Measurements from ENCODE around the gene STX19.

STX19 gene

DNA sequence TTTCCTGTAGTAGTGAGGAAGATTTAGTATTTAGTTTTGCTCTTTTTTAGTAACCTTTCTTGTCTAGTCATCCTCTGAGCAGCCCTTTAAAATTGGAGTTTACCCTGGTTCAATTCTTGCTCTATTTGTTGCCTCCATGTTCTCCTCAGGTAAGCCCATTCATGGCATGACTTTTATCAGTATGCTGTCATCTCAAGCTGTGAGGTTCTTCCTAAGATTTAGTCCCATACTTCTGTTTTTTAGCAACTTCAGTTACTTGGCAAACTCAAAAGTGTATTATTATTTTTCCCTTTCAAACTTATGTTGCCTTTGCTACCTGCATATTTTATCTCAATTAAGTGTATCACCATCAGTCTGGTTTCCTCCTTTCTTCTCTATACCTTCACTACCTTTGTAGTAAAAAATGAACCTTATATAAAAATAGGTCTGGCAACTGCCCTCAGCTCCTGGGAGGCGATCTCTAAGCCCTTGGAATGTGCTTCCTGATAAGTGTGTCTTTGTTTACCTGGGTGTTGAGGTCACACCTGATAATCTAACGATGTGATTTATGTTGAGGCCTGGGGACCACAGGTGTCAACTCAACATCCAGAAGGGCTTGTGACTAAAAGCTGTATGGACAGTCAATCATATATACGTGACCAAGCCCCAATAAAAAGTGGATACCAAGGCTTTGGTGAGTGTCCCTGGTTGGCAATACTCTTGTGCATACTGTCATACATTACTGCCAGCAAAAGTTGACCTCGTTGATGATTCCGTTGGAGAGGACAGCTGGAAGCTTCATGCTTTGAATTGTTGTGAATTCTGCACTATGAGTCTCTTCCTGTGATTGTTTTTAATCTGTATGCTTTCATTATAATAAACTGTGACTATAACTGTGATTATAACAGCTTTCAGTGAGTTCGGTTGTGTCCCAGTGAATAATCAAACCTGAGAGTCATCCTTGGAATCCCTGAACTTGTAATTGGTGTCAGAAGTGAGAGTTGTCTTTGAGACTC, 38.4 kb upstream of the STX19 start:
- DNase-seq (ENCODE audit: low spot score) = no peak
- in situ Hi-C loops (cut with MboI; ENCODE audit: low pct_unique_long_range_greater_than_20kb, low sequenced_read_pairs, unreplicated experiment) = no loop called here
- TF ChIP-seq, protein P1, sequence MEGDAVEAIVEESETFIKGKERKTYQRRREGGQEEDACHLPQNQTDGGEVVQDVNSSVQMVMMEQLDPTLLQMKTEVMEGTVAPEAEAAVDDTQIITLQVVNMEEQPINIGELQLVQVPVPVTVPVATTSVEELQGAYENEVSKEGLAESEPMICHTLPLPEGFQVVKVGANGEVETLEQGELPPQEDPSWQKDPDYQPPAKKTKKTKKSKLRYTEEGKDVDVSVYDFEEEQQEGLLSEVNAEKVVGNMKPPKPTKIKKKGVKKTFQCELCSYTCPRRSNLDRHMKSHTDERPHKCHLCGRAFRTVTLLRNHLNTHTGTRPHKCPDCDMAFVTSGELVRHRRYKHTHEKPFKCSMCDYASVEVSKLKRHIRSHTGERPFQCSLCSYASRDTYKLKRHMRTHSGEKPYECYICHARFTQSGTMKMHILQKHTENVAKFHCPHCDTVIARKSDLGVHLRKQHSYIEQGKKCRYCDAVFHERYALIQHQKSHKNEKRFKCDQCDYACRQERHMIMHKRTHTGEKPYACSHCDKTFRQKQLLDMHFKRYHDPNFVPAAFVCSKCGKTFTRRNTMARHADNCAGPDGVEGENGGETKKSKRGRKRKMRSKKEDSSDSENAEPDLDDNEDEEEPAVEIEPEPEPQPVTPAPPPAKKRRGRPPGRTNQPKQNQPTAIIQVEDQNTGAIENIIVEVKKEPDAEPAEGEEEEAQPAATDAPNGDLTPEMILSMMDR (IDR thresholded peaks at IDR 0.05; ENCODE audit: extremely low read depth, insufficient read depth, missing control alignments) = no peak

DNA sequence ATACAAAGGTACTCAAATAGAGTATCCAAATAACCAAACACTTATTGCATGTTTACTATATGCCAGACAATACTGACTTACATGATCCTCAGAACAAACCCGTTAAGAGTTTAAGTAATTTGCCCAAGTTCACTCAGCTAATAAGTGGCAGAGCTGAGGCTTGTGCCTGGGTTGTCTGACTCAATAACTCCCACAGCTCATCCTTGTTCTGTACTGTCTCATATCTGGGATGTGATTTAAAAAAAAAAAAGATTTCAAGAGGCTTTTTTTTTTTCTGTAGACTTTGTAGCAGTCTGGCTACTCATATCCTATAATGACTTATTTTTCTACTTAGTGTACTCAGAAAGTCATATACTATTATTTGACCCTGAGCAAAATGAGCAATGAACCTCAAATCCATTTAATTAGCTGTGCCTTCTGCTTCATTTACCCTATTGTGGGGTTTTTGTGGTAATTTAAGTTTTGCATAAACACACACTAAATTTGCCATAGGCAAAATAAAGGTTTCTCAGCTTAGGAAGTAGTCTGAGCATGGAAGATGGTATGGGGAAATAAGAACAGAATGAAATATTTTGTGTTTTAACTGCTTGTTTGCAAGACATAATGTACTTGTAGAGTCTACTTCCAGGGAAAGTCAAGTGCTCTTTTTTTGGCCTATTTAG, 37.6 kb upstream of the STX19 start:
- in situ Hi-C loops (cut with MboI; ENCODE audit: low pct_unique_long_range_greater_than_20kb, low sequenced_read_pairs, unreplicated experiment) = no loop called here
- DNase-seq (ENCODE audit: low spot score) = no peak
- TF ChIP-seq, protein P1 (IDR thresholded peaks at IDR 0.05; ENCODE audit: extremely low read depth, insufficient read depth, missing control alignments) = no peak

DNA sequence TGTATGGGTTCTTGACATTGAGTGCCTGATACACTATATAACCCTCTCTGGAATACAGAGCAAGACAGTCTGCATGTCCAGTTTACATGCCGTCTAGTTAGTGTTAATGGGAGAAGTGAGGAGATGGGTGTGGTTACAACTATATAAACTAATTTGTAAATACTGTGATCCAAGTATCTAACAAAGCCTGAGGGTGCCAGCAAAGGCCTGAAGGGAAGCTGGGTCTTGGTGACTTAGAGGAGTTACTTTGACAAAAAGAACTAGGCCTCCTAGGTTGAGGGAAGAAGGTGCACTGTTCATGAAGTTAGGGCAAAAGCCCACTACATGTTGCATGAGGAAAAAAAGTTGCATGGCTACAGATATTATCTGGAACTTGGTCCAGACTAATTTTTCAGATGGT, 36.7 kb upstream of the STX19 start:
- no peak for DNase-seq (ENCODE audit: low spot score)
- in situ Hi-C loops (cut with MboI; ENCODE audit: low pct_unique_long_range_greater_than_20kb, low sequenced_read_pairs, unreplicated experiment) = no loop called here
- TF ChIP-seq, protein P1 (IDR thresholded peaks at IDR 0.05; ENCODE audit: extremely low read depth, insufficient read depth, missing control alignments) = no peak

DNA sequence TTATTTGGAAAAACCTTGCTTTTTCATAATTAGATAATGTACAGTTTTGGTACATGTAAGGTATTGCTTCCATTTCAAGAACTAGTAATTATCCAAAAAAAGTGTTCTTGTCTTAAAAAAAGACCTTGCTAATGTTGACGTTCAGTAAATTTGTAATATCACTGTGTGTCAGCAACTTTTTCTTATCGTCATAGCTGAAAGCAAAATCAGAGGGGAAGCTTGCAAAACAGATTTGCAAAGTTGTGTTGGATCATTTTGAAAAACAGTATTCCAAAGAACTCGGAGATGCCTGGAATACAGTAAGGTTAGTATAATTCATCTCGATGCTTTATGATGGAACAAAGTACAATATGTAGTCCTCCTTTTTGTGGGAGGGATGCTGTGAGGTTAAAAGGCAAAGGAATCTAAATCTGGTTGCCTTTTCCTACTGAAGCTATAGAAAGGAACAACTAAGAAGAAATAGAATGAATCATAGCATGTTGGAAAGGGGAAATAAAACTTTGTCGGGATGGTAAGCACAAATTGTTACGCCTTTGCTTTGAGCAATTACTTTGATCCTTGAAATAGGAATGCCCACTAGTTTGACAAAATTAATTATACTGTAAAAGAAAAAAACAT, 36.0 kb upstream of the STX19 start:
- DNase-seq (ENCODE audit: low spot score) = no peak
- in situ Hi-C loops (cut with MboI; ENCODE audit: low pct_unique_long_range_greater_than_20kb, low sequenced_read_pairs, unreplicated experiment) = no loop called here
- TF ChIP-seq, protein P1 (IDR thresholded peaks at IDR 0.05; ENCODE audit: extremely low read depth, insufficient read depth, missing control alignments) = no peak

DNA sequence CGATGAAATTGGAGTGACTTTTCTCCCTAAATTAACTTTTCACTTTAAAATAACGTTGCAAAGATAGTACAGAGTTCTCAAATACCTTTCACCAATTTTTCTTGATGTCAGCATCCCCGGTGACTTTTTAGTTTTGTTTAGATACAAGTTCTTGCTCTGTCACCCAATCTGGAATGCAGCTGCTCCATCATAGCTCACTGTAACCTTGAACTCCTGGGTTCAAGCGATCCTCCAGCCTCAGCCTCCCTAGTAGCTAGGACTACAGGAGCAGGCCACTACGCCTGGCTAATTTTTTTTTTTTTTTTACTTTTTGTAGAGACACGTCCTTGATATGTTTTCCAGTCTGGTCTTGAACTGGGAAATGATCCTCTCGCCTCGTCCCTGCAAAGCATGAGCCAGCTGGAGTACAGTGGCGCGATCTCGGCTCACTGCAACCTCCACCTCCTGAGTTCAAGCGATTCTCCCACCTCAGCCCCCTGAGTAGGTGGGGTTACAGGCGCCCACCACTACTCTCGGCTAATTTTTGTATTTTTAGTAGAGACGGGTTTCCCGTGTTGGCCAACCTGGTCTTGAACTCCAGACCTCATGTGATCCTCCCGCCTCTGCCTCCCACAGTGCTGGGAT, 35.2 kb upstream of the STX19 start:
- TF ChIP-seq, protein P1 (IDR thresholded peaks at IDR 0.05; ENCODE audit: extremely low read depth, insufficient read depth, missing control alignments) = no peak

More for the DNA sequence above, 35.2 kb upstream of the STX19 start:
- in situ Hi-C loops (cut with MboI; ENCODE audit: low pct_unique_long_range_greater_than_20kb, low sequenced_read_pairs, unreplicated experiment) = no loop called here
- no peak for DNase-seq (ENCODE audit: low spot score)

Data from GM13977 (cell line).